ENCODE results near the gene EML4. TPM values are rescaled to one million over a fixed set of nuclear protein-coding genes. Genes with fewer than 3 reads are reported as not detected.
"Not testable (repeated sequence)": the region's sequence is repeated elsewhere in the genome, so short reads cannot be mapped to it uniquely, and the experiment has no call there.

EML4 gene
- total RNA-seq, 1 donor from 2014 or later = 30.3 TPM

DNA sequence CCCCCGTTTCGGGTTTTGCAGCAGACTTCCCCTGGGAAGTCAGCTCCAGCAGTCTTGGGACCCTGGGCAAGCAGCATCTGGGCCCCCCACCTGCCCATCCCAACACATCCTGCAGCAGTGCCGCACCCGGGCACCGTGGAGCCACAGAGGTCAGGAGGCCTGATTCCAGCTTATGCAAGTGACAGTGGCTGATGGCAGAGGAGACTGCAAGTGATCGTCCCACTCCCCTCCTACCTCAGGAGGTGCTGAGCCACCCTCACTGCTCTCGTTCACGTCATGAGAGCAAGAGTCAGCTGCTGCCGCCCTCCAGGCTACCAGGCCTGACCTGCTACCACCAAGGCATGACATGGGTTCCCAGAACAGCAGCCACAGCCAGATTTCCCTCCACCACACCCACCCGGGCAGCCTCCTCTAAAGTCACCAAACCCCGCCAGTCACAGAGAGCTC is 173.7 kb downstream of the EML4 start:
- no peak for DNase-seq (ENCODE audit: extremely low read depth, low read depth, low spot score)

GRCh38 chr2:42345986-42346385 is 176.8 kb downstream of the EML4 start:
- no peak for DNase-seq (ENCODE audit: extremely low read depth, low read depth, low spot score)

GRCh38 chr2:42346856-42347255 is 177.7 kb downstream of the EML4 start:
- DNase-seq (ENCODE audit: extremely low read depth, low read depth, low spot score) = not testable (repeated sequence)

DNA sequence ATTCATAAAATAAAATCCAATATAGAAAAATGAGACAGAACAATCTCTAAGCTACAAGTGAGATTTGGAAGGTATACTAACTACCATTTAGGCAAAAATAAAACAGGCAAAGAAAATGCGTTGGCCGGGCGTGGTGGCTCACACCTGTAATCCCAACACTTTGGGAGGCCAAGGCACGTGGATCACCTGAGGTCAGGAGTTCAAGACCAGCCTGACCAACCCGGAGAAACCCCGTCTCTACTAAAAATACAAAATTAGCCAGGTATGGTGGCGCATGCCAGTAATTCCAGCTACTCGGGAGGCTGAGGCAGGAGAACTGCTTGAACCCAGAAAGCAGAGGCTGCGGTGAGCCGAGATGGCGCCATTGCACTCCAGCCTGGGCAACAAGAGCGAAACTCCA is 178.4 kb downstream of the EML4 start:
- DNase-seq (ENCODE audit: extremely low read depth, low read depth, low spot score) = not testable (repeated sequence)

- DNase-seq (ENCODE audit: extremely low read depth, low read depth, low spot score) = no peak
These were observed 179.1 kb downstream of the EML4 start for GRCh38 chr2:42348113-42348805.

GRCh38 chr2:42350434-42351063 is 181.4 kb downstream of the EML4 start:
- no peak for DNase-seq (ENCODE audit: extremely low read depth, low read depth, low spot score)

- no peak for DNase-seq (ENCODE audit: extremely low read depth, low read depth, low spot score)
These were observed 182.7 kb downstream of the EML4 start for GRCh38 chr2:42351864-42352263.

- no peak for DNase-seq (ENCODE audit: extremely low read depth, low read depth, low spot score)
These were observed 184.8 kb downstream of the EML4 start for GRCh38 chr2:42353792-42354429.

GRCh38 chr2:42359304-42359964 is 190.3 kb downstream of the EML4 start:
- no peak for DNase-seq (ENCODE audit: extremely low read depth, low read depth, low spot score)

DNA sequence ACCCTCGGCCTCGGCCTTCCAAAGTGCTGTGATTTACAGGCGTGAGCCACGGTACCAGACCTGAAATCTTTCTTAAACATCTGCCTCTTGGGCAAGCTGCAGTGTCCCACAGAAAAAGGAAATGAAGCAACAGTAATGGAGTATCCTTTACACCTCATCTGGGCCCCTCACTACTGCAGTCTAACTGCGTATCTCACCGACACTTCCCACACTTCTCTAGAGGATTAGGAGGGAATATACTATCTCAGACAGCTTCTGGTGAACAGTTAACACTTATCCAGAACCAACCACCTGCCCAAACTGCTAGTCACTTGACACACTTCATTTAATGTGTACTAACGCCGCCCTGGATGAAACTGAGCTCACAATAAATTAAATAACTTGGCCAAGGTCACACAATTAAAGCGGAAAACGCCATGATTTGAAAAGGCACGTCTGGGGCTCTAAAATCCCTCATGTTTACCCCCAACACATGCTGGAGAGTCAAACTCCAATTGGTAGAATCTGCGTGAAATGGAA is 190.9 kb downstream of the EML4 start:
- DNase-seq (ENCODE audit: extremely low read depth, low read depth, low spot score) = no peak

DNA sequence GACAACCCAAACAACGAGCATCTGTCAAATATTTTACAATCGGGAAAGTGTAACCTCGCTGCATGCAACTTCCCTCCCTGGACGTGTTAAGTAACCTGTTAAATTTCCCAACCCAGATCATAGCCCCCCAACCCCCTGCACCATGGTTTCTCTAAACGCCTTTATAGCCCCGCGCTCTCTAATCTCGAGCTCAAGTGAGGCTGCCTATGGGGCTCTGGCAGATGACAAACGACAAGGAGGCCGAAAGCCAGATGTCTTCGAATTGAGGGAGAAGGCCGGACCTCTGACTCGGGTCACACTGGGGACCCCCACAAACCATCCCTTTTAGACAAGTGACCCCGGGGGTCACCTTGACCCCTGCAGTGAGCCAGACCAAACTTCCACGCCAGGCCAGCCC is 191.3 kb downstream of the EML4 start:
- no peak for DNase-seq (ENCODE audit: extremely low read depth, low read depth, low spot score)

DNA sequence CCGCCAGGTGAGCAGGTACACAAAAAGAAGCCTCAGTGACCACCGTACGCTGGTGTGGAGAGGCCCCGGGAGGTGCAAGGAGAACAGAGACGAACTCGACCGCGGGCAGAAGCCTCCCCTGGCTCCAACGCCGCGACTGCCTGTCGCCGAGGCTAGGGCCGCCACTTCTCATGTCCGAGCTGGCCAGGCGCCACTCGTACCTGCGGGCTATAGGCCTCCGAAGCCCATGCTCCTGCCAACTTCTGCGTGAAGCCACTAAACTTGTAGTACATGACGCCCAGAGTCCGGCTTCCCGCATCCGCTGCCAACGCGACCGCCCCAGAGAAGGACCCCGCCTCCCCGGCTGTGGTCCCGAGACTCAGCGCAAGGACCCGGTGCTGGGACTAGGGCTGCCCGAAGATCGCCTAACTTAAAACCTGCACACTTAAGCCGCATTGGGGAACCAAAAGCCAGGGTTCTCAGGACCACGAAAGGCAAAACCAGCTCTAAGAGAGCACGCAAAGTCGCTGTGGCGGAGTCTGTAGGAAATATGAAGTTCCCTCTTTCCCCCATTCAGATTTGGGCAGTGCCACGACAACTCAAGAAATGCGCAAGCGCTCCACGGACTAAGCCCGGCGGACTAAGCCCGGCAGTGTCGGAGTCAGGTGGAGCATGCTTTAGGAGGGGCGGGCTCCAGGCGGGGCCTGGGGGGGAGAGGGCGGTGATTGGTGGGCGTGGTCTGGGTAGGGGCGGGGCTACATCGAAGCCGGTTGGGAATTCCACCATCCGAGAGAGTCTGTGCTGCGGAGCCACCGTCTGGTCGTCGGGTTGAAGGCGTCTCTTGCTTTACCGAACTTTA is 192.0 kb downstream of the EML4 start, which contains the start of gene COX7A2L:
COX7A2L (minus strand) TSS at position 328 of the 838 bp plus-strand sequence; CDS start at position 272, 56 bp downstream.
- DNase-seq (ENCODE audit: extremely low read depth, low read depth, low spot score) = peak; percentile 93

- DNase-seq (ENCODE audit: extremely low read depth, low read depth, low spot score) = no peak
These were observed 192.7 kb downstream of the EML4 start for GRCh38 chr2:42361728-42362283.

DNA sequence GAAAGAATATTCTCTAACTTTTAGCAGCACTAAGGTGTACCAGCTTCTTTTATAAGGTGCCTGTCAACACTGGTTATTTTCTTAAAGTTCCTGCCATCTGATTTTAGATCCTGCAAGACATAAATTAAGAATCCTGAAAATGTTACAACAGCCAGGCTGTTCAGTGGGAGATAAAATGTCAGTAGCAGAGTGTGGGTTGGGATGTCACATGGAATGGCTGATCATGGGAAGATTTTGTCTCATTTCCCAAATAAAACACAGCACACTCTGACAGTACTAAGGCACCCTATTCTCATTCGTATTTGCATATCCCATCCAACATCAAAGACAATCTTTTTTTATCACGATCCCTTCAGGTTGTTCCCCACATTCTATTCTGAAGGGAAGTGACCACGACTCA is 194.3 kb downstream of the EML4 start:
- DNase-seq (ENCODE audit: extremely low read depth, low read depth, low spot score) = no peak

DNA sequence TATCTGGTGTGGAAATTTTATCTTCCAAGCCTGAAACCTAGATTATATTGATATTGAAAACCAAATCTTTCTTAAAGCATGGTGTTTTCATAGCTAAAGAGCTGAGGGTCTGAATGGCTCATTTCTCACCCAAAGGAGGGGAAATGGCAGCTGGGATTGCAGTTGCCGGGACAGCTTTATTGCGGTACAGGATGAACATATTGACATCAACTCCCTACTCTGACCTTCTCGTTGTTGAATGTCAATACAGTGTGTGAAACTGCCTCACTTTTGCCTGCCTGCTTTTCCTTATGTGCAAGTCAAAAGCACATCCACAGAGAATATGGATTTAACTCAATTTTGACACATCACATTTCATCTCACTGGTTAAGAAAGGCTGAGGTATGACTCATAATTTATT is 195.5 kb downstream of the EML4 start:
- DNase-seq (ENCODE audit: extremely low read depth, low read depth, low spot score) = no peak

DNA sequence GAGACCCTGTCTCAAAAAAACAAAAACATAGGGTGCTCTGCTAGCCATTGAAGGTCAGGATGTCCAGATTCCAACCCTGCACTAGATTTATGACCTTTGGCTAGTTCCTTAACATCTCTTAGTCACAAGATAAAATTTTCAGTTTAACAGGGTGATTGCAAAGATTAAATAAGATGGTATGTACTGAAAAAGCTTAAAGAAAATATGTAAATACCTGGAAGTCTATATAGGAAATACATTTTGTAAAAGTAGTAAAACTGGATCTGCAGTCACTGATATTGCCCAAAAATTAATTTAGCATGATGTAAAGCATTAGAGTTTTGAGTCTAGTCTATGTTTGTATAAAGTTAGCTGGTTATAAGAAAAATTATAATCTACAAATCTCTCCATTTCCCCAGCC is 197.3 kb downstream of the EML4 start:
- no peak for DNase-seq (ENCODE audit: extremely low read depth, low read depth, low spot score)

DNA sequence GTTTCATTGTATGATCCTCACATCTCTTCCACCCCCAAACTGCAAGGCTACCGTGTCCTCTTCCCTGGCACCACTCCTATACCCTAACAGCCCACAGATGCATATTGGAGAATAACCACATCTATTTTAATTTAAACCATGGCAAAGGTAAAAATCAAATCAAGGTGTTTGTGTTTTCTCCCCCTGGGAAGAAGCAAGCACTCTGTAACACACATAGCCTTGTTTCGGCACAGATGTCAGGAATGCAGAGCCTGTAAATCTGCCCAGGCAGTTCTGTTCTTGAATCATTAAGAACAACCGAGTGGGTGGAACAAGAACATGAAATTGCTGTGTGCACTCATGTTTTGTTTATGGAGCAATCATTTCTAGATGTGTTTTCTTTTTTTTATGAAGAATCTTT is 198.7 kb downstream of the EML4 start:
- DNase-seq (ENCODE audit: extremely low read depth, low read depth, low spot score) = no peak

DNA sequence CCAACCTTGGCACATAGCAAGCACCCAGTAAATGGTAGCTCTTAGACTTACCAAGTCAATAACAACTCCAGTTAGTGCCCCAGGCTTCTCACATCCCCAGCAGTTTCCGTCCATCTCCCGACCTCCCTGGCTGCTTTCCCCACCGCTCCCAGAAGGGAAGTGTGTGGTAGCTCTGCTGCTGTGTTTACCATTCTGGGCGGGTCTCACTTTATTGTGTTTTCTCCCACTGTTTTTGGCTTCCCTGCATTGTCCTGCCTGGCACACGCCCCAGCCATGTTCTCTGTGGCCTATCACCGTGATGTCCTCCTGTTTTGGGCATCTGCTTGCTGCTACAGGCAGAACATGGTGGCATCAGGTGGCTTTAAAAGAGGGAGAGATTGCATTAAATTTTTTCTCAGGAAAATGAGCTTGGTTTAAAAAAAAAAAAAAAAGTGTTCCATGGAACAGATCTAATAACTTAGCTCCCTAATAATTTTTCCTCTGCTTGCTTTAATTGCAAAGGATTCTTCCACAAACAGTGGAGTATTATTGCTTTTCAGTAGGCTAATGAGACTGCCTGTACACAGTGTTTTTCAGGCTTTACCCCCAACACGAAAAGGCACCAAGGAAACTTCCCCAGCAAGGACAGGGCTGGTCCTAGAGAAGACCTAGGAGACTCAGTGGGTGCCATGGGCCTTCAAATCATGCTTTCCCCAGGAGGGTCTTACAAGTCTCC is 199.8 kb downstream of the EML4 start:
- DNase-seq (ENCODE audit: extremely low read depth, low read depth, low spot score) = no peak

GRCh38 chr2:42369532-42370229 is 200.5 kb downstream of the EML4 start:
- DNase-seq (ENCODE audit: extremely low read depth, low read depth, low spot score) = no peak

Data from glomerular endothelial cell (primary cell).